Skeletal muscle satellite cell (primary cell): Measurements from ENCODE around the gene SIK3. TPM values are rescaled to one million over a fixed set of nuclear protein-coding genes. Genes with fewer than 3 reads are reported as not detected.
"Not testable (repeated sequence)": the region's sequence is repeated elsewhere in the genome, so short reads cannot be mapped to it uniquely, and the experiment has no call there.

Source experiments
- H3K27me3 ChIP-seq: 2 replicates; pipeline ENCODE4 v1.7.0; 2013; ENCODE audit warnings: low read length; ENCODE audit not compliant: control insufficient read depth, insufficient read depth
- H3K36me3 ChIP-seq: 2 replicates; pipeline ENCODE4 v1.7.0; 2013; ENCODE audit warnings: mild to moderate bottlenecking, control low read depth, low read length; ENCODE audit not compliant: insufficient read depth
- H3K4me1 ChIP-seq: 2 replicates; pipeline ENCODE4 v1.7.0; 2013; ENCODE audit warnings: low read length; ENCODE audit not compliant: control insufficient read depth, insufficient read depth
- H3K4me2 ChIP-seq: 2 replicates; pipeline ENCODE4 v1.7.0; 2013; ENCODE audit warnings: mild to moderate bottlenecking, low read length
- H3K4me3 ChIP-seq: 2 replicates; pipeline ENCODE4 v1.7.0; 2013; ENCODE audit warnings: low read length
- H3K9ac ChIP-seq: 2 replicates; pipeline ENCODE4 v1.7.0; 2013; ENCODE audit warnings: mild to moderate bottlenecking, low read depth, low read length, moderate library complexity
- H3K9me3 ChIP-seq: replicated peaks from 2 replicates; pipeline ENCODE4 v1.7.0; 2013; ENCODE audit warnings: mild to moderate bottlenecking, control low read depth, low read length
- small RNA-seq: library from RNA; depleted of rRNA; stranded (forward); fragments of <200 nt; gene quantifications from one replicate; pipeline ENCODE3, GENCODE V24; 2012

Gene SIK3

GRCh38 chr11:116801662-116802061 lies 296.6 kb downstream of the SIK3 start:
- H3K4me1 ChIP-seq, H3K9ac ChIP-seq, H3K36me3 ChIP-seq, H3K9me3 ChIP-seq, H3K27me3 ChIP-seq, H3K4me2 ChIP-seq, H3K4me3 ChIP-seq: not testable (repeated sequence)

- no peak overlapping the region for H3K4me2 ChIP-seq
- no peak overlapping the region for H3K9ac ChIP-seq
- peaks cover 3% of the 10 kb centered on the region for H3K27me3 ChIP-seq
- H3K4me1 ChIP-seq: no peaks in the 10 kb centered on the region
- H3K9me3 ChIP-seq: no peaks in the 10 kb centered on the region
- H3K4me3 ChIP-seq: no peak overlapping the region
- no peaks in the 10 kb centered on the region for H3K36me3 ChIP-seq
These were observed 297.6 kb downstream of the SIK3 start for GRCh38 chr11:116800610-116801009.

- no peak overlapping the region for H3K9ac ChIP-seq
- no peak overlapping the region for H3K4me3 ChIP-seq
- no peak overlapping the region for H3K4me2 ChIP-seq
- peaks cover 6% of the 10 kb centered on the region for H3K4me1 ChIP-seq
- H3K9me3 ChIP-seq: no peaks in the 10 kb centered on the region
- H3K36me3 ChIP-seq: no peaks in the 10 kb centered on the region
- H3K27me3 ChIP-seq: peaks cover 3% of the 10 kb centered on the region
These were observed 299.9 kb downstream of the SIK3 start for GRCh38 chr11:116798368-116798767.

GRCh38 chr11:116797816-116798215 lies 300.4 kb downstream of the SIK3 start:
- peaks cover 10% of the 10 kb centered on the region for H3K4me1 ChIP-seq
- H3K4me3 ChIP-seq: no peak overlapping the region
- peaks cover 3% of the 10 kb centered on the region for H3K27me3 ChIP-seq
- no peak overlapping the region for H3K9ac ChIP-seq
- no peak overlapping the region for H3K4me2 ChIP-seq
- H3K36me3 ChIP-seq: no peaks in the 10 kb centered on the region
- no peaks in the 10 kb centered on the region for H3K9me3 ChIP-seq

- H3K27me3 ChIP-seq: peaks cover 3% of the 10 kb centered on the region
These were observed 301.7 kb downstream of the SIK3 start for GRCh38 chr11:116796548-116796947.

GRCh38 chr11:116794851-116795250 lies 303.4 kb downstream of the SIK3 start:
- no peaks in the 10 kb centered on the region for H3K36me3 ChIP-seq
- H3K9ac ChIP-seq: no peak overlapping the region

More at GRCh38 chr11:116796548-116796947, 301.7 kb downstream of the SIK3 start:
- Histone ChIP-seq H3K4me2 (no peak overlapping the region), H3K9me3 (no peaks in the 10 kb centered on the region), H3K36me3 (no peaks in the 10 kb centered on the region), H3K4me3 (no peak overlapping the region), H3K4me1 (peaks cover 23% of the 10 kb centered on the region), H3K9ac (no peak overlapping the region)

GRCh38 chr11:116793772-116794097 lies 304.5 kb downstream of the SIK3 start:
- Histone ChIP-seq H3K9ac (no peak overlapping the region), H3K27me3 (no peaks in the 10 kb centered on the region), H3K4me1 (peaks cover 31% of the 10 kb centered on the region), H3K4me3 (no peak overlapping the region), H3K4me2 (no peak overlapping the region), H3K36me3 (no peaks in the 10 kb centered on the region), H3K9me3 (no peaks in the 10 kb centered on the region)

More at GRCh38 chr11:116794851-116795250, 303.4 kb downstream of the SIK3 start:
- Histone ChIP-seq H3K4me1 (peaks cover 31% of the 10 kb centered on the region), H3K9me3 (no peaks in the 10 kb centered on the region), H3K4me3 (no peak overlapping the region), H3K27me3 (no peaks in the 10 kb centered on the region), H3K4me2 (no peak overlapping the region)

Small RNA genes lying within 50 kb of the gene (small RNA-seq; reads per million reads assigned to genes)
- not detected for gene AP000936.3
- 2.7 reads per million, percentile 74 among the genes with 10 or more reads in this experiment for gene RNY4P6
